ENCODE measurements around the gene DLG1.
"Not testable (repeated sequence)": the region's sequence is repeated elsewhere in the genome, so short reads cannot be mapped to it uniquely, and the experiment has no call there.

The DLG1 gene

GRCh38 chr3:197082871-197083270 is 215.5 kb downstream of the DLG1 start:
- DNase-seq, result no peak

GRCh38 chr3:197080344-197080743 is 218.1 kb downstream of the DLG1 start:
- no peak for DNase-seq

- no peak for DNase-seq
These were observed 222.0 kb downstream of the DLG1 start for GRCh38 chr3:197076415-197076814.

- DNase-seq, result no peak
These were observed 230.3 kb downstream of the DLG1 start for GRCh38 chr3:197068077-197068476.

- DNase-seq, result no peak
These were observed 233.6 kb downstream of the DLG1 start for GRCh38 chr3:197064771-197065170.

GRCh38 chr3:197062446-197062845 is 236.0 kb downstream of the DLG1 start:
- DNase-seq, result no peak

GRCh38 chr3:197051637-197052036 is 246.8 kb downstream of the DLG1 start:
- DNase-seq, result not testable (repeated sequence)

- DNase-seq, result no peak
These were observed 247.9 kb downstream of the DLG1 start for GRCh38 chr3:197050511-197050910.

- DNase-seq, result no peak
These were observed 255.9 kb downstream of the DLG1 start for GRCh38 chr3:197042539-197042938.

GRCh38 chr3:197041875-197042488 is 256.4 kb downstream of the DLG1 start:
- DNase-seq, result no peak

GRCh38 chr3:197040658-197041057 is 257.8 kb downstream of the DLG1 start:
- no peak for DNase-seq

GRCh38 chr3:197038679-197039462 is 259.5 kb downstream of the DLG1 start:
- DNase-seq, result no peak

GRCh38 chr3:197035577-197035976 is 262.8 kb downstream of the DLG1 start:
- DNase-seq, result no peak

GRCh38 chr3:197034778-197035177 is 263.6 kb downstream of the DLG1 start:
- not testable (repeated sequence) for DNase-seq

GRCh38 chr3:197033764-197034163 is 264.6 kb downstream of the DLG1 start:
- not testable (repeated sequence) for DNase-seq

GRCh38 chr3:197031315-197032285 is 266.8 kb downstream of the DLG1 start:
- no peak for DNase-seq

- no peak for DNase-seq
These were observed 267.8 kb downstream of the DLG1 start for GRCh38 chr3:197030379-197031314.

- no peak for DNase-seq
These were observed 268.8 kb downstream of the DLG1 start, which contains the start of gene MELTF for GRCh38 chr3:197029511-197030167. TSS of gene MELTF (minus strand) at chr3:197029817. CDS start at chr3:197029702, 115 bp downstream.

- DNase-seq, result no peak
These were observed 269.5 kb downstream of the DLG1 start for GRCh38 chr3:197028728-197029510.

GRCh38 chr3:197027896-197028727 is 270.3 kb downstream of the DLG1 start:
- no peak for DNase-seq
